K562 (cell line): ENCODE data around the gene NDUFB7. TPM values are rescaled to one million over a fixed set of nuclear protein-coding genes. Genes with fewer than 3 reads are reported as not detected.

ENCODE experiments used
- ATAC-seq: fragments of 200-7000 bp; cut with Tn5 transposase; 3 replicates; pipeline ENCODE4 v1.9.1; 2020; ENCODE audit warnings: moderate library complexity
- BruUV-seq: library from RNA; stranded (reverse); fragments of 400-500 nt; replicated peaks from 2 replicates; lab custom pipeline; 2021; lab: Mats Ljungman, UMichigan
- CTCF ChIA-PET: fragments of 300-600 bp; formaldehyde crosslinking; extraction: SDS; loops from one replicate; lab custom pipeline; 2021; ENCODE audit warnings: low intra/inter-chr PET ratio; lab: Yijun Ruan, JAX
- POLR2A ChIA-PET: fragments of 300-600, 350-650 bp; sonication (Branson Sonifier 250); formaldehyde crosslinking; extraction: SDS; loops from one replicate; lab custom pipeline; 2021; ENCODE audit warnings: antibody characterized with exemption, inconsistent platforms; lab: Yijun Ruan, JAX
- DNase-seq, 4 experiments: peaks; one replicate each; pipeline versions ENCODE4 v3.0.0 to v3.0.0-alpha.2; 2011 to 2018; ENCODE audit warnings: low spot score in 3 of 4, mixed read lengths in 3 of 4; ENCODE audit errors: extremely low read depth in 1 of 4
- FAIRE-seq: peaks from 2 replicates; lab custom pipeline; 2011; peaks lifted over from hg19 to GRCh38; lab: Jason Lieb, UNC
- H2AFZ ChIP-seq: 2 replicates; pipeline ENCODE4 v1.6.0; 2011; ENCODE audit warnings: low read depth, low read length, control low read depth, inconsistent platforms
- H3K27ac ChIP-seq: fragments of 200-600 bp; 3 replicates; pipeline ENCODE4 v1.8.0; 2011; ENCODE audit warnings: low read depth, mild to moderate bottlenecking, control low read depth, inconsistent platforms, low read length, moderate library complexity, mixed read lengths; ENCODE audit errors: extremely low read depth
- H3K27me3 ChIP-seq, 2 experiments: fragments of 300-600 bp in 1 of 2; 2 replicates in 1 of 2; 3 replicates in 1 of 2; pipeline versions ENCODE4 v1.6.0 to v1.8.0; 2011; ENCODE audit warnings: inconsistent platforms in 2 of 2, low read length in 2 of 2, mild to moderate bottlenecking in 1 of 2, mixed read lengths in 1 of 2, moderate library complexity in 1 of 2; ENCODE audit not compliant: control insufficient read depth in 2 of 2, insufficient read depth in 2 of 2
- H3K36me3 ChIP-seq: fragments of 300-600 bp; 3 replicates; pipeline ENCODE4 v1.8.0; 2011; ENCODE audit warnings: mild to moderate bottlenecking, low read length, inconsistent platforms; ENCODE audit not compliant: control insufficient read depth, insufficient read depth
- H3K4me1 ChIP-seq, 2 experiments: fragments of 200-600 bp in 1 of 2; replicated peaks in 1 of 2; 2 replicates in 1 of 2; 3 replicates in 1 of 2; pipeline versions ENCODE4 v1.5.1 to v1.8.0; 2011; ENCODE audit warnings: inconsistent platforms in 2 of 2, low read length in 2 of 2, mild to moderate bottlenecking in 1 of 2, mixed read lengths in 1 of 2, moderate library complexity in 1 of 2; ENCODE audit not compliant: control insufficient read depth in 2 of 2, insufficient read depth in 2 of 2
- H3K4me2 ChIP-seq: 2 replicates; pipeline ENCODE4 v1.6.1; 2011; ENCODE audit warnings: low read length, control low read depth, inconsistent platforms, mixed read lengths; ENCODE audit not compliant: insufficient read depth
- H3K4me3 ChIP-seq: fragments of 200-600 bp; sonication (generic), shearing (Covaris generic); 2 replicates; pipeline ENCODE4 v1.5.1; 2016; ENCODE audit warnings: control low read depth, inconsistent platforms
- H3K79me2 ChIP-seq: fragments of 200-600 bp; 3 replicates; pipeline ENCODE4 v1.8.0; 2011; ENCODE audit warnings: low read length, inconsistent platforms; ENCODE audit not compliant: control insufficient read depth, insufficient read depth
- H3K9ac ChIP-seq, 2 experiments: 2 replicates each; pipeline versions ENCODE4 v1.6.0 to v1.6.1; 2011; ENCODE audit warnings: low read depth in 2 of 2, low read length in 2 of 2, control low read depth in 1 of 2, inconsistent platforms in 1 of 2, mild to moderate bottlenecking in 1 of 2, mixed read lengths in 1 of 2; ENCODE audit not compliant: insufficient read depth in 1 of 2
- H3K9me1 ChIP-seq: one replicate; pipeline ENCODE4 v1.6.0; 2011; ENCODE audit warnings: inconsistent platforms, mild to moderate bottlenecking, low read length, moderate library complexity; ENCODE audit not compliant: control insufficient read depth, insufficient read depth
- H3K9me3 ChIP-seq: replicated peaks from 2 replicates; pipeline ENCODE4 v1.5.1; 2011; ENCODE audit warnings: low read depth, low read length, inconsistent platforms; ENCODE audit not compliant: control insufficient read depth, insufficient read depth
- H4K20me1 ChIP-seq: replicated peaks from 2 replicates; pipeline ENCODE4 v1.6.1; 2011; ENCODE audit warnings: low read length, inconsistent platforms, mixed read lengths; ENCODE audit not compliant: control insufficient read depth, insufficient read depth
- CBX1 ChIP-seq: sonication (generic); IDR thresholded peaks from 2 replicates; pipeline ENCODE4 v1.6.1; 2016; ENCODE audit warnings: antibody characterized with exemption, low read depth, mild to moderate bottlenecking
- ERF ChIP-seq: fragments of 450-650 bp; formaldehyde crosslinking; IDR thresholded peaks from 2 replicates; pipeline ENCODE4 v1.4.0; 2020; ENCODE audit warnings: mild to moderate bottlenecking, mixed read lengths
- GATA2 ChIP-seq: sonication (generic); formaldehyde crosslinking; IDR thresholded peaks from 2 replicates; pipeline ENCODE4 v1.4.0; 2020; ENCODE audit warnings: mild to moderate bottlenecking, missing genetic modification reagents
- KAT7 ChIP-seq: sonication (generic); formaldehyde crosslinking; IDR thresholded peaks from 2 replicates; pipeline ENCODE4 v1.8.0; 2022; ENCODE audit warnings: missing genetic modification reagents, mild to moderate bottlenecking, borderline replicate concordance
- NFE2 ChIP-seq: IDR thresholded peaks from 2 replicates; pipeline ENCODE4 v1.6.1; 2014; ENCODE audit warnings: antibody characterized with exemption, low read depth
- WHSC1 ChIP-seq: IDR thresholded peaks from one replicate; pipeline ENCODE4 v1.6.1; 2012; ENCODE audit warnings: low read length, control low read depth, inconsistent platforms
- ZNF766 ChIP-seq: fragments of 200-800 bp; sonication (Bioruptor generic); conservative IDR thresholded peaks from 2 replicates; pipeline ENCODE4 v1.6.1; 2016; ENCODE audit warnings: missing genetic modification characterization, missing compliant biosample characterization
- ZSCAN32 ChIP-seq: fragments of 450-650 bp; formaldehyde crosslinking; IDR thresholded peaks from 2 replicates; pipeline ENCODE4 v1.4.0; 2020; ENCODE audit warnings: mild to moderate bottlenecking, moderate library complexity
- WGBS: fragments of 100-300 bp; shearing (Covaris generic); methylation state at CpG from one replicate; pipeline ENCODE4 v1.1.6; 2016; ENCODE audit warnings: low coverage, mixed read lengths; ENCODE audit not compliant: insufficient coverage; ENCODE audit errors: missing lambda C conversion rate; 5-methylcytosine and 5-hydroxymethylcytosine counted together
- in situ Hi-C: fragments of 300-500 bp; cut with MboI; formaldehyde crosslinking; loops from 4 replicates; pipeline ENCODE4 v1.15.0; 2018; ENCODE audit warnings: inconsistent platforms, mixed read lengths
- intact Hi-C: fragments of 100-400 bp; cut with micrococcal nuclease; formaldehyde crosslinking; loops from 2 replicates; pipeline ENCODE4 v1.14.2; 2022
- polyA plus RNA-seq, 8 experiments: library from polyadenylated mRNA; depleted of rRNA in 4 of 8; stranded (reverse) in 5 of 8; unstranded in 3 of 8; fragments of >200 nt; fragmentation: Nextera tagmentation in 2 of 8; fragmentation: Illumina TruSeq in 1 of 8; extraction: Ambion mirVana in 2 of 8; extraction: Trizol in 1 of 8; gene quantifications; 2 replicates each; pipeline versions ENCODE4 v1.2.1 to v1.2.3, GENCODE V29; 2011 to 2014; ENCODE audit warnings: inconsistent platforms in 1 of 8, missing spikeins in 1 of 8
- total RNA-seq, 7 experiments: library from RNA; depleted of rRNA in 6 of 7; stranded (reverse); fragments of >200 nt in 6 of 7; fragmentation: Illumina TruSeq in 2 of 7; extraction: Trizol in 2 of 7; gene quantifications; 2 replicates each; pipeline versions ENCODE4 v1.2.1 to v1.2.3, GENCODE V29; 2011 to 2021; ENCODE audit warnings: low replicate concordance in 1 of 7
- TF ChIP-seq, protein P1 (sequence below): fragments of 250-450 bp; sonication (Bioruptor Pico); IDR thresholded peaks from 2 replicates; pipeline ENCODE4 v1.8.0; 2022; ENCODE audit warnings: moderate library complexity, mild to moderate bottlenecking, inconsistent platforms
- TF ChIP-seq, protein P2 (sequence below), 3 experiments: IDR thresholded peaks in 2 of 3; conservative IDR thresholded peaks in 1 of 3; 2 replicates each; pipeline ENCODE4 v1.5.1; 2011 to 2012; ENCODE audit warnings: low read length in 3 of 3, mild to moderate bottlenecking in 3 of 3, control low read depth in 2 of 3, improper control_type of control experiment in 1 of 3, inconsistent platforms in 1 of 3, low read depth in 1 of 3, mixed read lengths in 1 of 3, moderate library complexity in 1 of 3; ENCODE audit not compliant: insufficient read depth in 2 of 3
- TF ChIP-seq, protein P3 (sequence below): sonication (generic); formaldehyde crosslinking; IDR thresholded peaks from 2 replicates; pipeline ENCODE4 v1.8.0; 2022; ENCODE audit warnings: mild to moderate bottlenecking, missing genetic modification reagents

Gene NDUFB7
- total and polyA plus RNA-seq, 9 of the 15 experiments (the other 6 are each of a cell fraction or from before 2014, with no cell fraction given), result 14.9 to 842 (median 137) TPM

DNA sequence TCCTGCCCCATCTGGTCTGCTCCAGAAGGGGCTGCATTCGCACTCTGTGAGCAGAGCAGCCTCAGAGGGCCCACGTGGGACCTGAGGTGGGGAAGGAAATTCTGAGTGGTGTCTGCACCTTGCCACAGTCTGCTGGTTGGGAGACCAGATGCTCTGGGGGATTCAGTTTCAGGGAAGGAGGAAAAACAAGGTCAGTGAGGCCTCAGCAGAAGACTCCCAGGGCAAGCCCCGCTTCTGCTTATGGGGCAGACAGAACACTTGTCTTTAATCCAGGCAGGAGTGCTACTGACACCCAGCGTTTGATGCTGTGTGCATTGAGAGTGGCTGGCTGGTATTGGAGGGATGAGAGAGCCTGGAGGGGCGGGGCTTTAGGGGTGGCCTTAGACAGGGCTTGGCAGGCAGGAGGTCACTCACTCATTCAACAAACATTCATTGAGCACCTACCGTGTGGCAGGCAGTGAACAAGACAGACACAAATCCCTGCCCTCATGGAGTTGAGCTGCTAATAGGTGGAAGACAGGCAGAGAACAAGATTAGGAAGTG lies 6.1 kb upstream of the NDUFB7 start:
- no peak overlapping the region for H3K4me2 ChIP-seq
- peak overlapping the region in 1 of 2 experiments; percentile 66; a peak in 2 of 4 replicates for H3K9ac ChIP-seq
- POLR2A ChIA-PET, result interaction anchor here (0.6 kb wide), 1 partner anchor 42 kb away, joined by 3 read pairs; no protein-coding TSS in a partner anchor
- no peak for FAIRE-seq
- H2AFZ ChIP-seq, result no peak overlapping the region
- H4K20me1 ChIP-seq, result no peaks in the 10 kb centered on the region; the same call in 1 of the 2 replicates
- peaks cover 0 to under 1% of the 10 kb centered on the region in 2 experiments; a peak in 1 of 5 replicates for H3K27me3 ChIP-seq
- ATAC-seq, result peak; percentile 43
- H3K4me1 ChIP-seq, result peaks cover 7 to 8% of the 10 kb centered on the region in 2 experiments; a peak in 3 of 5 replicates
- no peak overlapping the region for H3K4me3 ChIP-seq
- peak in 2 of 4 experiments; percentile 21 to 35 for DNase-seq
- H3K36me3 ChIP-seq, result no peaks in the 10 kb centered on the region
- H3K9me1 ChIP-seq, result no peaks in the 10 kb centered on the region
- H3K9me3 ChIP-seq, result no peaks in the 10 kb centered on the region
- H3K79me2 ChIP-seq, result no peaks in the 10 kb centered on the region
- intact Hi-C loops (no loop called here), in situ Hi-C loops (loop anchor here (10.0 kb wide), 2 partner anchors 207 to 317 kb away; no protein-coding TSS in a partner anchor)
- 32% methylated on average over 6 of the region's 6 CpGs for WGBS
- CTCF ChIA-PET, result no interaction called here
- H3K27ac ChIP-seq, result no peak overlapping the region
- no TSS peak for BruUV-seq
- TF ChIP-seq ERF (CRISPR knock-in tag), result no peak
- no peak for TF ChIP-seq ZSCAN32
- TF ChIP-seq, protein P1, sequence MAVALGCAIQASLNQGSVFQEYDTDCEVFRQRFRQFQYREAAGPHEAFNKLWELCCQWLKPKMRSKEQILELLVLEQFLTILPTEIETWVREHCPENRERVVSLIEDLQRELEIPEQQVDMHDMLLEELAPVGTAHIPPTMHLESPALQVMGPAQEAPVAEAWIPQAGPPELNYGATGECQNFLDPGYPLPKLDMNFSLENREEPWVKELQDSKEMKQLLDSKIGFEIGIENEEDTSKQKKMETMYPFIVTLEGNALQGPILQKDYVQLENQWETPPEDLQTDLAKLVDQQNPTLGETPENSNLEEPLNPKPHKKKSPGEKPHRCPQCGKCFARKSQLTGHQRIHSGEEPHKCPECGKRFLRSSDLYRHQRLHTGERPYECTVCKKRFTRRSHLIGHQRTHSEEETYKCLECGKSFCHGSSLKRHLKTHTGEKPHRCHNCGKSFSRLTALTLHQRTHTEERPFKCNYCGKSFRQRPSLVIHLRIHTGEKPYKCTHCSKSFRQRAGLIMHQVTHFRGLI, result no peak
- TF ChIP-seq, protein P2, sequence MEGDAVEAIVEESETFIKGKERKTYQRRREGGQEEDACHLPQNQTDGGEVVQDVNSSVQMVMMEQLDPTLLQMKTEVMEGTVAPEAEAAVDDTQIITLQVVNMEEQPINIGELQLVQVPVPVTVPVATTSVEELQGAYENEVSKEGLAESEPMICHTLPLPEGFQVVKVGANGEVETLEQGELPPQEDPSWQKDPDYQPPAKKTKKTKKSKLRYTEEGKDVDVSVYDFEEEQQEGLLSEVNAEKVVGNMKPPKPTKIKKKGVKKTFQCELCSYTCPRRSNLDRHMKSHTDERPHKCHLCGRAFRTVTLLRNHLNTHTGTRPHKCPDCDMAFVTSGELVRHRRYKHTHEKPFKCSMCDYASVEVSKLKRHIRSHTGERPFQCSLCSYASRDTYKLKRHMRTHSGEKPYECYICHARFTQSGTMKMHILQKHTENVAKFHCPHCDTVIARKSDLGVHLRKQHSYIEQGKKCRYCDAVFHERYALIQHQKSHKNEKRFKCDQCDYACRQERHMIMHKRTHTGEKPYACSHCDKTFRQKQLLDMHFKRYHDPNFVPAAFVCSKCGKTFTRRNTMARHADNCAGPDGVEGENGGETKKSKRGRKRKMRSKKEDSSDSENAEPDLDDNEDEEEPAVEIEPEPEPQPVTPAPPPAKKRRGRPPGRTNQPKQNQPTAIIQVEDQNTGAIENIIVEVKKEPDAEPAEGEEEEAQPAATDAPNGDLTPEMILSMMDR (IDR thresholded peaks at IDR 0.05 in 2 of 3, conservative IDR thresholded peaks at IDR 0.05 in 1 of 3; ENCODE audit: insufficient read depth in 2 of 3, low read depth in 1 of 3, low read length in 3 of 3), result peak in 1 of 3 experiments; percentile 1; a peak in 1 of 6 replicates
- no peak for TF ChIP-seq NFE2
- TF ChIP-seq ZNF766, result no peak
- TF ChIP-seq, protein P3, sequence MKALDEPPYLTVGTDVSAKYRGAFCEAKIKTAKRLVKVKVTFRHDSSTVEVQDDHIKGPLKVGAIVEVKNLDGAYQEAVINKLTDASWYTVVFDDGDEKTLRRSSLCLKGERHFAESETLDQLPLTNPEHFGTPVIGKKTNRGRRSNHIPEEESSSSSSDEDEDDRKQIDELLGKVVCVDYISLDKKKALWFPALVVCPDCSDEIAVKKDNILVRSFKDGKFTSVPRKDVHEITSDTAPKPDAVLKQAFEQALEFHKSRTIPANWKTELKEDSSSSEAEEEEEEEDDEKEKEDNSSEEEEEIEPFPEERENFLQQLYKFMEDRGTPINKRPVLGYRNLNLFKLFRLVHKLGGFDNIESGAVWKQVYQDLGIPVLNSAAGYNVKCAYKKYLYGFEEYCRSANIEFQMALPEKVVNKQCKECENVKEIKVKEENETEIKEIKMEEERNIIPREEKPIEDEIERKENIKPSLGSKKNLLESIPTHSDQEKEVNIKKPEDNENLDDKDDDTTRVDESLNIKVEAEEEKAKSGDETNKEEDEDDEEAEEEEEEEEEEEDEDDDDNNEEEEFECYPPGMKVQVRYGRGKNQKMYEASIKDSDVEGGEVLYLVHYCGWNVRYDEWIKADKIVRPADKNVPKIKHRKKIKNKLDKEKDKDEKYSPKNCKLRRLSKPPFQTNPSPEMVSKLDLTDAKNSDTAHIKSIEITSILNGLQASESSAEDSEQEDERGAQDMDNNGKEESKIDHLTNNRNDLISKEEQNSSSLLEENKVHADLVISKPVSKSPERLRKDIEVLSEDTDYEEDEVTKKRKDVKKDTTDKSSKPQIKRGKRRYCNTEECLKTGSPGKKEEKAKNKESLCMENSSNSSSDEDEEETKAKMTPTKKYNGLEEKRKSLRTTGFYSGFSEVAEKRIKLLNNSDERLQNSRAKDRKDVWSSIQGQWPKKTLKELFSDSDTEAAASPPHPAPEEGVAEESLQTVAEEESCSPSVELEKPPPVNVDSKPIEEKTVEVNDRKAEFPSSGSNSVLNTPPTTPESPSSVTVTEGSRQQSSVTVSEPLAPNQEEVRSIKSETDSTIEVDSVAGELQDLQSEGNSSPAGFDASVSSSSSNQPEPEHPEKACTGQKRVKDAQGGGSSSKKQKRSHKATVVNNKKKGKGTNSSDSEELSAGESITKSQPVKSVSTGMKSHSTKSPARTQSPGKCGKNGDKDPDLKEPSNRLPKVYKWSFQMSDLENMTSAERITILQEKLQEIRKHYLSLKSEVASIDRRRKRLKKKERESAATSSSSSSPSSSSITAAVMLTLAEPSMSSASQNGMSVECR, result no peak
- TF ChIP-seq WHSC1, result no peak
- no peak for TF ChIP-seq GATA2 (CRISPR knock-in tag)
- TF ChIP-seq KAT7 (CRISPR knock-in tag), result no peak
- TF ChIP-seq CBX1, result no peak
